Measurements from ENCODE around the gene PSD. TPM values are rescaled to one million over a fixed set of nuclear protein-coding genes. Genes with fewer than 3 reads are reported as not detected.

Gene PSD
- total RNA-seq, 1 experiment from 2014 or later: 3.4 TPM

GRCh38 chr10:102399217-102400021 lies 19.2 kb downstream of the PSD start:
- Histone ChIP-seq H3K14ac (ENCODE audit: insufficient read depth, low read length) (no peak overlapping the region), H4K91ac (ENCODE audit: insufficient read length, low read depth, low read length) (no peak overlapping the region), H3K9ac (ENCODE audit: extremely low read depth, insufficient read length, low read length) (no peak overlapping the region), H3K4ac (ENCODE audit: low read depth, low read length) (no peak overlapping the region), H3K27ac (ENCODE audit: insufficient read length, low read depth, low read length) (no peak overlapping the region), H2AK5ac (ENCODE audit: insufficient read length, low read length) (no peak overlapping the region), H3K56ac (ENCODE audit: insufficient read length, low read depth, low read length) (no peak overlapping the region), H2AFZ (ENCODE audit: low read length) (no peak overlapping the region), H3K4me2 (ENCODE audit: insufficient read depth, insufficient read length, low read length) (peak overlapping the region; percentile 20), H2BK120ac (ENCODE audit: low read depth, low read length, poor library complexity, severe bottlenecking) (no peak overlapping the region), H3K23ac (ENCODE audit: insufficient read length, low read depth, low read length) (no peak overlapping the region), H3K79me1 (ENCODE audit: insufficient read depth, low read depth, low read length, poor library complexity, severe bottlenecking) (no peaks in the 10 kb centered on the region), H3K18ac (ENCODE audit: insufficient read length, low read depth, low read length) (peak overlapping the region; percentile 53), H3K23me2 (ENCODE audit: insufficient read length, low read depth, low read length, poor library complexity, severe bottlenecking) (peaks cover 14% of the 10 kb centered on the region), H2BK12ac (ENCODE audit: insufficient read length, low read depth, low read length) (no peak overlapping the region), H3K27me3 (ENCODE audit: insufficient read depth, low read length) (peaks cover 3% of the 10 kb centered on the region; the same call in 1 of the 2 replicates), H4K8ac (replicated peaks; ENCODE audit: insufficient read length, low read depth, low read length) (no peak overlapping the region), H3K9me3 (ENCODE audit: control insufficient read depth, low read depth, low read length) (no peaks in the 10 kb centered on the region), H2BK20ac (ENCODE audit: low read depth, low read length, poor library complexity, severe bottlenecking) (no peak overlapping the region), H3K4me1 (ENCODE audit: insufficient read depth, low read length) (no peaks in the 10 kb centered on the region), H3T11ph (ENCODE audit: low read length) (no peak overlapping the region), H2BK15ac (ENCODE audit: low read depth, low read length) (no peak overlapping the region; the same call in 1 of the 2 replicates), H4K20me1 (ENCODE audit: control insufficient read depth, insufficient read depth, insufficient read length) (peaks cover 4% of the 10 kb centered on the region), H4K5ac (ENCODE audit: insufficient read length, low read depth, low read length) (no peak overlapping the region), H2BK5ac (ENCODE audit: insufficient read length, low read length) (no peak overlapping the region), H3K79me2 (ENCODE audit: insufficient read depth, low read length) (no peaks in the 10 kb centered on the region)
- WGBS (ENCODE audit: extremely low coverage, insufficient read length, low lambda C conversion rate): no CpG with 5 or more reads among the region's 72 CpGs
- Mint-ChIP-seq H3K27ac (peak overlapping the region in 1 of 3 experiments; percentile 44; a peak in 1 of 7 replicates), H3K36me3 (ENCODE audit: insufficient read depth in 1 of 3, low read depth in 3 of 3) (peaks cover 1 to 31% (median 21%) of the 10 kb centered on the region in 3 experiments; a peak in 5 of 7 replicates), H3K4me3 (peak overlapping the region; percentile 47 to 75), H3K27me3 (ENCODE audit: low read depth) (peaks cover 42% of the 10 kb centered on the region), H3K9me3 (no peaks in the 10 kb centered on the region), H3K4me1 (peaks cover 15 to 28% of the 10 kb centered on the region in 2 experiments)
- peak; percentile 98 for TF ChIP-seq CTCF (conservative IDR thresholded peaks at IDR 0.05)
- DNase-seq: peak; percentile 91

Measured in H9 (cell line).